CD14-positive monocyte (primary cell): ENCODE data around the gene ATP5PO. TPM values are rescaled to one million over a fixed set of nuclear protein-coding genes. Genes with fewer than 3 reads are reported as not detected.

ENCODE experiments used
- DNase-seq, 3 donors: peaks; one replicate each; pipeline ENCODE4 v3.0.0-alpha.2; 2011 to 2022
- H2AFZ ChIP-seq: 2 replicates; pipeline ENCODE4 v1.6.0; 2012; ENCODE audit warnings: mild to moderate bottlenecking, low read depth, low read length, inconsistent platforms; ENCODE audit not compliant: insufficient read depth, poor library complexity, severe bottlenecking
- H3K27ac ChIP-seq, 2 donors: 1 replicate in 1 of 2; 2 replicates in 1 of 2; pipeline ENCODE4 v1.5.1; 2012 to 2013; ENCODE audit warnings: low read length in 2 of 2, control low read depth in 1 of 2, inconsistent platforms in 1 of 2, low read depth in 1 of 2, mild to moderate bottlenecking in 1 of 2
- H3K27me3 ChIP-seq, 2 donors: one replicate each; pipeline versions ENCODE4 v1.6.0 to v1.6.1; 2011 to 2013; ENCODE audit warnings: low read length in 2 of 2; ENCODE audit not compliant: control insufficient read depth in 2 of 2, insufficient read depth in 2 of 2
- H3K36me3 ChIP-seq, 2 donors: replicated peaks in 1 of 2; 1 replicate in 1 of 2; 2 replicates in 1 of 2; pipeline versions ENCODE4 v1.5.1 to v1.6.1; 2012 to 2013; ENCODE audit warnings: low read length in 2 of 2, control low read depth in 1 of 2, inconsistent platforms in 1 of 2, mild to moderate bottlenecking in 1 of 2; ENCODE audit not compliant: insufficient read depth in 2 of 2, control insufficient read depth in 1 of 2
- H3K4me1 ChIP-seq, 2 donors: 1 replicate in 1 of 2; 2 replicates in 1 of 2; pipeline versions ENCODE4 v1.5.1 to v1.6.1; 2012 to 2013; ENCODE audit warnings: low read length in 2 of 2, control low read depth in 1 of 2, inconsistent platforms in 1 of 2, mild to moderate bottlenecking in 1 of 2, moderate library complexity in 1 of 2; ENCODE audit not compliant: insufficient read depth in 2 of 2, control insufficient read depth in 1 of 2
- H3K4me2 ChIP-seq: replicated peaks from 2 replicates; pipeline ENCODE3; 2012; ENCODE audit warnings: low read length, moderate library complexity, mild to moderate bottlenecking; ENCODE audit not compliant: poor library complexity, severe bottlenecking; ENCODE audit errors: extremely low read depth
- H3K4me3 ChIP-seq, 3 experiments: fragments of 200-600 bp in 1 of 3; sonication (generic) in 1 of 3; replicated peaks in 1 of 3; 1 replicate in 2 of 3; 2 replicates in 1 of 3; pipeline ENCODE4 v1.5.1; 2011 to 2013; ENCODE audit warnings: low read length in 3 of 3, mild to moderate bottlenecking in 3 of 3, control low read depth in 2 of 3, low read depth in 2 of 3, inconsistent platforms in 1 of 3, moderate library complexity in 1 of 3
- H3K79me2 ChIP-seq: 2 replicates; pipeline ENCODE4 v1.6.0; 2012; ENCODE audit warnings: mild to moderate bottlenecking, control low read depth, inconsistent platforms, low read length, moderate library complexity; ENCODE audit not compliant: insufficient read depth
- H3K9ac ChIP-seq: 2 replicates; pipeline ENCODE4 v1.6.0; 2017; ENCODE audit warnings: low read length, mild to moderate bottlenecking; ENCODE audit not compliant: insufficient read depth, poor library complexity, severe bottlenecking
- H3K9me3 ChIP-seq, 2 donors: replicated peaks in 1 of 2; 1 replicate in 1 of 2; 2 replicates in 1 of 2; pipeline versions ENCODE4 v1.5.1 to v1.6.1; 2012 to 2013; ENCODE audit warnings: low read length in 2 of 2, control low read depth in 1 of 2; ENCODE audit not compliant: control insufficient read depth in 1 of 2, insufficient read depth in 1 of 2
- H4K20me1 ChIP-seq: 2 replicates; pipeline ENCODE4 v1.6.0; 2012; ENCODE audit warnings: mild to moderate bottlenecking, low read length, control low read depth, moderate library complexity; ENCODE audit not compliant: insufficient read depth
- H3K27ac Mint-ChIP-seq, 7 donors: one replicate each; pipeline ENCODE4 v1.8.0; 2020; ENCODE audit warnings: mild to moderate bottlenecking in 7 of 7, mixed read lengths in 7 of 7, moderate library complexity in 6 of 7, inconsistent platforms in 2 of 7
- H3K27me3 Mint-ChIP-seq, 3 donors: one replicate each; pipeline ENCODE4 v1.8.0; 2021 to 2022; ENCODE audit warnings: low read depth in 3 of 3, mild to moderate bottlenecking in 3 of 3, mixed read lengths in 3 of 3, moderate library complexity in 3 of 3, inconsistent platforms in 1 of 3
- H3K36me3 Mint-ChIP-seq, 2 donors: one replicate each; pipeline ENCODE4 v1.8.0; 2020; ENCODE audit warnings: mixed read lengths in 2 of 2, inconsistent platforms in 1 of 2, mild to moderate bottlenecking in 1 of 2
- H3K4me1 Mint-ChIP-seq: one replicate; pipeline ENCODE4 v1.8.0; 2020; ENCODE audit warnings: mild to moderate bottlenecking, mixed read lengths
- H3K4me3 Mint-ChIP-seq, 2 donors: one replicate each; pipeline ENCODE4 v1.8.0; 2020; ENCODE audit warnings: mild to moderate bottlenecking in 2 of 2, mixed read lengths in 2 of 2, moderate library complexity in 1 of 2
- H3K9me3 Mint-ChIP-seq, 7 donors: one replicate each; pipeline ENCODE4 v1.8.0; 2020 to 2022; ENCODE audit warnings: mixed read lengths in 7 of 7, mild to moderate bottlenecking in 6 of 7, moderate library complexity in 6 of 7, inconsistent platforms in 2 of 7
- CTCF ChIP-seq: fragments of 200-600 bp; IDR thresholded peaks from one replicate; pipeline ENCODE4 v1.8.0; 2022; ENCODE audit warnings: antibody characterized with exemption, mild to moderate bottlenecking
- whole genome bisulfite sequencing: methylation state at CpG from one replicate; pipeline ENCODE4 v1.1.5; 2013; ENCODE audit warnings: missing lambda C conversion rate; ENCODE audit not compliant: insufficient coverage; 5-methylcytosine and 5-hydroxymethylcytosine counted together
- intact Hi-C, 2 donors: fragments of 100-400 bp; cut with micrococcal nuclease; formaldehyde crosslinking; loops; one replicate each; pipeline versions ENCODE4 v1.15.0 to v1.15.1; 2023
- polyA minus RNA-seq: library from RNA; depleted of rRNA, polyadenylated mRNA; stranded (reverse); fragments of >200 nt; gene quantifications from 2 replicates; pipeline ENCODE4 v1.2.3, GENCODE V29; 2012
- polyA plus RNA-seq, 3 donors: library from polyadenylated mRNA; depleted of rRNA in 1 of 3; unstranded in 2 of 3; stranded (reverse) in 1 of 3; fragments of 300-500 nt in 2 of 3; fragments of >200 nt in 1 of 3; fragmentation: Illumina TruSeq in 2 of 3; gene quantifications; 1 replicate in 2 of 3; 2 replicates in 1 of 3; pipeline ENCODE4 v1.2.3, GENCODE V29; 2012 to 2021
- total RNA-seq, 12 experiments: library from RNA in 1 of 12; stranded (reverse) in 1 of 12; fragments of 120-200 nt in 1 of 12; gene quantifications; one replicate each; pipeline ENCODE4 v1.2.4 and lab custom pipeline; 2013 to 2026; ENCODE audit warnings: mixed read lengths in 6 of 12, inconsistent platforms in 1 of 12

Gene ATP5PO
- total RNA-seq (2013) = 164 TPM
- polyA plus RNA-seq (100 to 1,000 TPM; 153 to 397 (median 393) TPM), polyA minus RNA-seq (23.3 and 44.8 TPM in 2 replicates), total RNA-seq (lab: John Stamatoyannopoulos, UW) (3.2 to 23.5 (median 15.2) reads per million in 11 experiments)

GRCh38 chr21:33915368-33916199 is at the start of gene ATP5PO:
ATP5PO (minus strand) TSS chr21:33915804; CDS start chr21:33915763, 41 bp downstream.
- H3K4me1 ChIP-seq = peaks cover 12 to 19% of the 10 kb centered on the region in 2 donors
- peak within 1 kb of the TSS; percentile 87 to 99 (median 97) for H3K27ac Mint-ChIP-seq
- H3K36me3 ChIP-seq = peaks cover 25 to 33% of the 10 kb centered on the region in 2 donors
- peak within 1 kb of the TSS; percentile 65 to 95 for H3K27ac ChIP-seq
- peaks cover 24 to 29% of the 10 kb centered on the region in 2 donors for H3K36me3 Mint-ChIP-seq
- no peaks in the 10 kb centered on the region for H3K9me3 ChIP-seq
- peak; percentile 94 to 99 (median 95) for DNase-seq
- peaks cover 0 to 4% (median 4%) of the 10 kb centered on the region in 3 donors for H3K27me3 Mint-ChIP-seq
- H3K79me2 ChIP-seq = peaks cover 42% of the 10 kb centered on the region
- H2AFZ ChIP-seq = peak within 1 kb of the TSS; percentile 95
- peak within 1 kb of the TSS; percentile 95 for H3K9ac ChIP-seq
- H3K9me3 Mint-ChIP-seq = peaks cover 0 to 3% (median 0%) of the 10 kb centered on the region in 7 donors
- no peak for TF ChIP-seq CTCF
- H3K4me3 Mint-ChIP-seq = peak within 1 kb of the TSS; percentile 96 to 99
- no peaks in the 10 kb centered on the region for H3K27me3 ChIP-seq
- peak within 1 kb of the TSS; percentile 63 to 91 (median 90) for H3K4me3 ChIP-seq
- H3K4me1 Mint-ChIP-seq = peaks cover 16% of the 10 kb centered on the region
- WGBS = under 1% methylated on average over 42 of the region's 45 CpGs
- peak within 1 kb of the TSS; percentile 86 for H3K4me2 ChIP-seq
- no peaks in the 10 kb centered on the region for H4K20me1 ChIP-seq
- intact Hi-C loops = loop anchor here (5.0 to 10.0 kb wide), 3 partner anchors 289 to 702 kb away; partner anchors contain the start of gene RCAN1 (in 2 of the 2)

- peaks cover 2 to 8% (median 4%) of the 10 kb centered on the region in 3 donors for H3K27me3 Mint-ChIP-seq
- no peak overlapping the region for H3K4me3 Mint-ChIP-seq
- H3K4me2 ChIP-seq = no peak overlapping the region
- no peaks in the 10 kb centered on the region for H3K27me3 ChIP-seq
- no peaks in the 10 kb centered on the region for H3K36me3 Mint-ChIP-seq
- H3K27ac ChIP-seq = no peak overlapping the region
- H3K79me2 ChIP-seq = no peaks in the 10 kb centered on the region
- H3K9me3 ChIP-seq = peaks cover 7% of the 10 kb centered on the region in 2 donors
- no peak for TF ChIP-seq CTCF
- no peak overlapping the region for H3K27ac Mint-ChIP-seq
- H2AFZ ChIP-seq = no peak overlapping the region
- no peak overlapping the region for H3K9ac ChIP-seq
- H3K9me3 Mint-ChIP-seq = peaks cover 6 to 15% (median 8%) of the 10 kb centered on the region in 7 donors
- H3K4me1 ChIP-seq = no peaks in the 10 kb centered on the region
- no peaks in the 10 kb centered on the region for H4K20me1 ChIP-seq
- intact Hi-C loops = no loop called here
- WGBS = 45% methylated on average over 2 of the region's 3 CpGs
- peaks cover 6% of the 10 kb centered on the region for H3K4me1 Mint-ChIP-seq
- DNase-seq = no peak
- H3K36me3 ChIP-seq = no peaks in the 10 kb centered on the region
- no peak overlapping the region for H3K4me3 ChIP-seq
Measured at GRCh38 chr21:33964706-33965325, 49.2 kb upstream of the ATP5PO start.
